ENCODE data around the gene PNMT. TPM values are rescaled to one million over a fixed set of nuclear protein-coding genes. Genes with fewer than 3 reads are reported as not detected.

PNMT gene
- polyA plus RNA-seq, 1 experiment = not detected

- DNase-seq (ENCODE audit: low read depth, low spot score) = no peak
- no peak for TF ChIP-seq CTCF (IDR thresholded peaks at IDR 0.05; ENCODE audit: low read depth, low read length)
- ChIA-PET POLR2A (interaction anchor here (1.1 kb wide), 1 partner anchor 10 kb away, joined by 3 read pairs; no protein-coding TSS in a partner anchor), CTCF (interaction anchor here (0.5 to 2.1 kb wide), 4 partner anchors 11 to 43 kb away, joined by 3 to 9 read pairs (median 3); no protein-coding TSS in a partner anchor)
- H3K9me3 ChIP-seq (ENCODE audit: control insufficient read depth, insufficient read depth, low read length) = no peaks in the 10 kb centered on the region; the same call in 1 of the 2 replicates
- no peak within 1 kb of the TSS for H3K27ac ChIP-seq (ENCODE audit: low read depth, low read length)
- H3K27me3 ChIP-seq (ENCODE audit: control insufficient read depth, insufficient read depth, low read length) = peaks cover 20% of the 10 kb centered on the region
- H3K4me3 ChIP-seq (ENCODE audit: low read depth, low read length) = no peak within 1 kb of the TSS
These were observed 3.4 kb upstream of the PNMT start, which contains the start of gene TCAP for GRCh38 chr17:39664581-39665561. Gene TCAP (plus strand): TSS chr17:39665349. CDS start chr17:39665360, 11 bp downstream.

- DNase-seq (ENCODE audit: low read depth, low spot score) = no peak
- Histone ChIP-seq H3K27me3 (ENCODE audit: control insufficient read depth, insufficient read depth, low read length) (peaks cover 28% of the 10 kb centered on the region), H3K4me3 (ENCODE audit: low read depth, low read length) (no peak overlapping the region), H3K9me3 (ENCODE audit: control insufficient read depth, insufficient read depth, low read length) (no peaks in the 10 kb centered on the region; the same call in 1 of the 2 replicates), H3K27ac (ENCODE audit: low read depth, low read length) (no peak overlapping the region)
- ChIA-PET POLR2A (no interaction called here), CTCF (interaction anchor here (0.7 to 2.1 kb wide), 4 partner anchors 15 to 65 kb away, joined by 3 to 9 read pairs (median 3); partner anchors contain the start of gene MIEN1)
- 0 out of 2 replicates have a peak, but pooled peaks have one; percentile 6 for TF ChIP-seq CTCF (IDR thresholded peaks at IDR 0.05; ENCODE audit: low read depth, low read length)
These were observed 2.5 kb upstream of the PNMT start for GRCh38 chr17:39665642-39666224.

- H3K27ac ChIP-seq (ENCODE audit: low read depth, low read length) = no peak overlapping the region
- no peak for TF ChIP-seq CTCF (IDR thresholded peaks at IDR 0.05; ENCODE audit: low read depth, low read length)
- H3K27me3 ChIP-seq (ENCODE audit: control insufficient read depth, insufficient read depth, low read length) = peaks cover 33% of the 10 kb centered on the region
- H3K4me3 ChIP-seq (ENCODE audit: low read depth, low read length) = no peak overlapping the region
- no peaks in the 10 kb centered on the region; the same call in 1 of the 2 replicates for H3K9me3 ChIP-seq (ENCODE audit: control insufficient read depth, insufficient read depth, low read length)
- ChIA-PET CTCF (interaction anchor here (0.7 to 2.1 kb wide), 4 partner anchors 15 to 64 kb away, joined by 3 to 9 read pairs (median 3); partner anchors contain the start of gene MIEN1), POLR2A (no interaction called here)
- no peak for DNase-seq (ENCODE audit: low read depth, low spot score)
These were observed 2.0 kb upstream of the PNMT start for GRCh38 chr17:39666231-39666600.

GRCh38 chr17:39666601-39667261 is 1.5 kb upstream of the PNMT start:
- ChIA-PET CTCF (interaction anchor here (0.7 to 2.1 kb wide), 5 partner anchors 13 to 64 kb away, joined by 3 to 9 read pairs (median 3); partner anchors contain the start of gene MIEN1), POLR2A (no interaction called here)
- no peak for DNase-seq (ENCODE audit: low read depth, low spot score)
- no peak for TF ChIP-seq CTCF (IDR thresholded peaks at IDR 0.05; ENCODE audit: low read depth, low read length)
- Histone ChIP-seq H3K27me3 (ENCODE audit: control insufficient read depth, insufficient read depth, low read length) (peaks cover 37% of the 10 kb centered on the region), H3K27ac (ENCODE audit: low read depth, low read length) (no peak overlapping the region), H3K4me3 (ENCODE audit: low read depth, low read length) (no peak overlapping the region), H3K9me3 (ENCODE audit: control insufficient read depth, insufficient read depth, low read length) (no peaks in the 10 kb centered on the region; the same call in 1 of the 2 replicates)

All from AG04450 (cell line).